HCT116 (cell line): ENCODE measurements around the gene HES2. TPM values are rescaled to one million over a fixed set of nuclear protein-coding genes. Genes with fewer than 3 reads are reported as not detected.

ENCODE experiments used
- ATAC-seq: fragments of 200-7000 bp; cut with Tn5 transposase; 2 replicates; pipeline ENCODE4 v1.9.1; 2020; ENCODE audit warnings: mild to moderate bottlenecking, moderate library complexity
- BruUV-seq: library from RNA; stranded (reverse); fragments of 400-500 nt; replicated peaks from 2 replicates; lab custom pipeline; 2021; lab: Mats Ljungman, UMichigan
- CTCF ChIA-PET: fragments of 300-600 bp; sonication (Branson Sonifier 250); formaldehyde crosslinking; loops from one replicate; lab custom pipeline; 2021; ENCODE audit warnings: antibody characterized with exemption; lab: Charles Lee
- POLR2A ChIA-PET: fragments of 300-600, 350-600 bp; sonication (Branson Sonifier 250); formaldehyde crosslinking; loops from one replicate; lab custom pipeline; 2021; ENCODE audit warnings: antibody characterized with exemption; lab: Charles Lee
- RAD21 ChIA-PET, 2 experiments: fragments of 300-600 bp; sonication (Branson Sonifier 250); formaldehyde crosslinking; loops; one replicate each; lab custom pipeline; 2023; ENCODE audit warnings: low total read pairs in 2 of 2; ENCODE audit not compliant: uncharacterized antibody in 2 of 2, unreplicated experiment in 2 of 2, low non-redundant PET in 1 of 2; lab: Charles Lee
- DNase-seq: peaks from one replicate; pipeline ENCODE4 v3.0.0-alpha.2; 2010; ENCODE audit warnings: low read depth, low spot score
- H2AFZ ChIP-seq: fragments of 200-600 bp; shearing (Covaris generic), sonication (generic); 2 replicates; pipeline ENCODE4 v1.6.1; 2017; ENCODE audit warnings: low read depth, mixed run types, mixed read lengths, antibody characterized with exemption, low read length; ENCODE audit not compliant: poor library complexity, severe bottlenecking
- H3K27ac ChIP-seq: 2 replicates; pipeline ENCODE4 v1.5.1; 2012; ENCODE audit warnings: low read depth, low read length
- H3K27me3 ChIP-seq: fragments of 200-600 bp; sonication (generic); 2 replicates; pipeline ENCODE4 v1.6.1; 2016; ENCODE audit warnings: mixed run types, low read length, mixed read lengths; ENCODE audit not compliant: insufficient read depth
- H3K36me3 ChIP-seq, 2 experiments: fragments of 200-500 bp in 1 of 2; fragments of 200-600 bp in 1 of 2; sonication (Bioruptor generic) in 1 of 2; sonication (generic) in 1 of 2; 2 replicates each; pipeline versions ENCODE4 v1.5.1 to v1.6.1; 2014 to 2016; ENCODE audit warnings: low read length in 2 of 2, inconsistent platforms in 1 of 2, mixed read lengths in 1 of 2, mixed run types in 1 of 2; ENCODE audit not compliant: insufficient read depth in 2 of 2, control insufficient read depth in 1 of 2
- H3K4me1 ChIP-seq, 2 experiments: fragments of 200-600 bp in 1 of 2; sonication (generic) in 1 of 2; 2 replicates each; pipeline versions ENCODE4 v1.5.1 to v1.6.1; 2012 to 2017; ENCODE audit warnings: low read length in 2 of 2, inconsistent platforms in 1 of 2, mild to moderate bottlenecking in 1 of 2, mixed read lengths in 1 of 2, mixed run types in 1 of 2, moderate library complexity in 1 of 2; ENCODE audit not compliant: insufficient read depth in 2 of 2, control insufficient read depth in 1 of 2
- H3K4me2 ChIP-seq: fragments of 200-600 bp; sonication (generic); 2 replicates; pipeline ENCODE4 v1.6.1; 2017; ENCODE audit warnings: mixed run types, low read length, mixed read lengths
- H3K4me3 ChIP-seq, 2 experiments: fragments of 200-600 bp in 1 of 2; sonication (generic) in 1 of 2; replicated peaks in 1 of 2; 2 replicates each; pipeline ENCODE4 v1.5.1; 2011 to 2016; ENCODE audit warnings: low read length in 2 of 2, control low read depth in 1 of 2, low read depth in 1 of 2, mild to moderate bottlenecking in 1 of 2, mixed read lengths in 1 of 2, mixed run types in 1 of 2
- H3K79me2 ChIP-seq: fragments of 200-600 bp; sonication (generic); 2 replicates; pipeline ENCODE4 v1.6.1; 2017; ENCODE audit warnings: mild to moderate bottlenecking, mixed run types, low read length, moderate library complexity, mixed read lengths; ENCODE audit not compliant: insufficient read depth
- H3K9ac ChIP-seq: fragments of 200-600 bp; sonication (generic); 2 replicates; pipeline ENCODE4 v1.6.1; 2016; ENCODE audit warnings: low read length, mixed read lengths
- H3K9me2 ChIP-seq: fragments of 200-600 bp; sonication (generic), shearing (Covaris generic); 2 replicates; pipeline ENCODE4 v1.6.1; 2017; ENCODE audit warnings: mixed run types, mild to moderate bottlenecking, moderate library complexity; ENCODE audit not compliant: insufficient read depth
- H3K9me3 ChIP-seq, 2 experiments: fragments of 200-500 bp in 1 of 2; fragments of 200-600 bp in 1 of 2; sonication (Bioruptor generic) in 1 of 2; sonication (generic) in 1 of 2; 2 replicates each; pipeline ENCODE4 v1.6.1; 2014 to 2017; ENCODE audit warnings: low read length in 2 of 2, mixed read lengths in 2 of 2, inconsistent platforms in 1 of 2, low read depth in 1 of 2, mild to moderate bottlenecking in 1 of 2, mixed run types in 1 of 2, moderate library complexity in 1 of 2; ENCODE audit not compliant: control insufficient read depth in 1 of 2, insufficient read depth in 1 of 2
- H4K20me1 ChIP-seq: fragments of 200-600 bp; sonication (generic), shearing (Covaris generic); 2 replicates; pipeline ENCODE4 v1.6.1; 2017; ENCODE audit warnings: mixed run types, mild to moderate bottlenecking, moderate library complexity; ENCODE audit not compliant: insufficient read depth
- CBX3 ChIP-seq: IDR thresholded peaks from 2 replicates; pipeline ENCODE4 v1.6.1; 2012; ENCODE audit warnings: low read depth
- ELF1 ChIP-seq: IDR thresholded peaks from 2 replicates; pipeline ENCODE4 v1.6.1; 2012; ENCODE audit warnings: low read depth, borderline replicate concordance
- POLR2A ChIP-seq: IDR thresholded peaks from 2 replicates; pipeline ENCODE4 v1.7.0; 2011; ENCODE audit warnings: borderline replicate concordance; ENCODE audit not compliant: insufficient read depth, insufficient read length; ENCODE audit errors: extremely low read depth
- REST ChIP-seq: IDR thresholded peaks from 2 replicates; pipeline ENCODE4 v1.6.1; 2012; ENCODE audit warnings: low read depth
- SIN3A ChIP-seq: IDR thresholded peaks from 2 replicates; pipeline ENCODE4 v1.6.1; 2012; ENCODE audit warnings: low read depth
- SRF ChIP-seq: IDR thresholded peaks from 2 replicates; pipeline ENCODE4 v1.6.1; 2012; ENCODE audit warnings: low read depth
- intact Hi-C: fragments of 100-400 bp; cut with micrococcal nuclease; formaldehyde crosslinking; loops from 2 replicates; pipeline ENCODE4 v1.10.0; 2022
- total RNA-seq: library from RNA; stranded (reverse); gene quantifications from one replicate; pipeline ENCODE4 v1.2.1, GENCODE V29; 2021; ENCODE audit not compliant: unreplicated experiment
- TF ChIP-seq, protein P1 (sequence below): IDR thresholded peaks from 2 replicates; pipeline ENCODE4 v1.6.1; 2011; ENCODE audit warnings: mild to moderate bottlenecking, low read length, moderate library complexity; ENCODE audit not compliant: insufficient replicate concordance; ENCODE audit errors: extremely low read depth

The HES2 gene
- total RNA-seq, 1 experiment from 2014 or later: 8.4 TPM

- H2AFZ ChIP-seq: no peak overlapping the region
- H3K27me3 ChIP-seq: no peaks in the 10 kb centered on the region
- H3K9me2 ChIP-seq: no peaks in the 10 kb centered on the region
- DNase-seq (no peak), ATAC-seq (no peak)
- no peaks in the 10 kb centered on the region for H3K9me3 ChIP-seq
- ChIA-PET CTCF (interaction anchor here (0.7 kb wide), 1 partner anchor 10 kb away, joined by 3 read pairs; no protein-coding TSS in a partner anchor), RAD21 (no interaction called here), POLR2A (no interaction called here)
- H3K4me1 ChIP-seq: peaks cover 3 to 10% of the 10 kb centered on the region in 2 experiments; a peak in 3 of 4 replicates
- TF ChIP-seq POLR2A (no peak), ELF1 (no peak), SIN3A (no peak), REST (no peak), SRF (no peak), CBX3 (no peak)
- TF ChIP-seq, protein P1, sequence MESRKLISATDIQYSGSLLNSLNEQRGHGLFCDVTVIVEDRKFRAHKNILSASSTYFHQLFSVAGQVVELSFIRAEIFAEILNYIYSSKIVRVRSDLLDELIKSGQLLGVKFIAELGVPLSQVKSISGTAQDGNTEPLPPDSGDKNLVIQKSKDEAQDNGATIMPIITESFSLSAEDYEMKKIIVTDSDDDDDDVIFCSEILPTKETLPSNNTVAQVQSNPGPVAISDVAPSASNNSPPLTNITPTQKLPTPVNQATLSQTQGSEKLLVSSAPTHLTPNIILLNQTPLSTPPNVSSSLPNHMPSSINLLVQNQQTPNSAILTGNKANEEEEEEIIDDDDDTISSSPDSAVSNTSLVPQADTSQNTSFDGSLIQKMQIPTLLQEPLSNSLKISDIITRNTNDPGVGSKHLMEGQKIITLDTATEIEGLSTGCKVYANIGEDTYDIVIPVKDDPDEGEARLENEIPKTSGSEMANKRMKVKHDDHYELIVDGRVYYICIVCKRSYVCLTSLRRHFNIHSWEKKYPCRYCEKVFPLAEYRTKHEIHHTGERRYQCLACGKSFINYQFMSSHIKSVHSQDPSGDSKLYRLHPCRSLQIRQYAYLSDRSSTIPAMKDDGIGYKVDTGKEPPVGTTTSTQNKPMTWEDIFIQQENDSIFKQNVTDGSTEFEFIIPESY: no peak
- H3K9ac ChIP-seq: no peak overlapping the region
- H3K27ac ChIP-seq: no peak overlapping the region
- BruUV-seq: no TSS peak
- peaks cover 3 to 11% of the 10 kb centered on the region in 2 experiments; a peak in 1 of 4 replicates for H3K36me3 ChIP-seq
- H3K4me2 ChIP-seq: no peak overlapping the region
- H3K4me3 ChIP-seq: no peak overlapping the region
- no peaks in the 10 kb centered on the region for H4K20me1 ChIP-seq
- intact Hi-C loops: no loop called here
- no peaks in the 10 kb centered on the region for H3K79me2 ChIP-seq
Observed at GRCh38 chr1:6461051-6461530, 41.4 kb upstream of the HES2 start.
